ENCODE results near the gene JUN.

JUN gene

GRCh38 chr1:58754683-58755467 is 29.0 kb downstream of the JUN start:
- DNase-seq = no peak

DNA sequence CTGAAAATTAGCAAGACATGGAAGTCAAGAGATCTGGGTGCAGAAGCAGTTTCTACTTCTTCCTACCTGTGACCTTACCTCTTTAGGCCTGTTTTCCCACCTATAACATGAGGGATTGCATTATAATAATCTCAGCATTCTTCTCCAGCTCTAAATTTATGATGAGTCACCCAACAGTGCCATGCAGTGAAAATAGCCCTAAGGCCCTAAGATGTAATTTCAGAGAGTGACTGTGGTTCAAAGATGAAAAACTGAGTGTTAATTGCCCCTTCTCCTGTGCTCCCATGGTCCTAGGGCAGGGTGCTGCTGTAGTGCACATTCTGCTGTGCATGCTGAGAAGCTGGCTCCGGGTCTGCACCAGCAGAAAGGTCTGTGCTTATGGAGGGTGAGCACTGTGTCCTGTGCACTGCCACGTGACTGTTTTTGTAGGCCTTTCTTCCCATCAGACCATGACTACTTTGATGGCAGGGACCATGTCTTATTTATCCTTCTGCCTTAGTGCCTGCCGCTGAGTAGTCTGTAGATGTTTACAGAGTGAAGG is 29.7 kb downstream of the JUN start:
- no peak for DNase-seq

DNA sequence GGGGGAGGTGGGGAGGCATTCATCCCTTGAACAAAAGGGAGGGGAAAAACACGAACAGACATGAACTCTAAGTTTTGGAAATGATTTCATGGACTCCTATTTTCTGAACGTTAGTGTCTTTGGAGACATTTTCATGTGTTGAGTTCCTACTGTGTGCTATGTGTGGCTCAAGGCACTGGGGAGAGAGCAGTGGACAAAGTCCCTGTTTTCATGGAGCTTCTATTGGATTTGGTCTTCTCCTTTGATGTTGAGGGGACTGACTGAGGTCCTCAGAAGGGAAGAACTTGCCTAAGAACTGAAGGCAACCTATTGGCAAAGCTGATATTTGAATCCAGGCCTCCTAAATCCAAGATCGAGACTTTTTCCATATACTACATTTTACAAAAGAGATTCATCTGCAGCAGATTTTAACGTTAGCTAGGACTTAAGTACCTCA is 30.4 kb downstream of the JUN start:
- no peak for DNase-seq

- no peak for DNase-seq
Observed at GRCh38 chr1:58749646-58750045, 34.2 kb downstream of the JUN start.

DNA sequence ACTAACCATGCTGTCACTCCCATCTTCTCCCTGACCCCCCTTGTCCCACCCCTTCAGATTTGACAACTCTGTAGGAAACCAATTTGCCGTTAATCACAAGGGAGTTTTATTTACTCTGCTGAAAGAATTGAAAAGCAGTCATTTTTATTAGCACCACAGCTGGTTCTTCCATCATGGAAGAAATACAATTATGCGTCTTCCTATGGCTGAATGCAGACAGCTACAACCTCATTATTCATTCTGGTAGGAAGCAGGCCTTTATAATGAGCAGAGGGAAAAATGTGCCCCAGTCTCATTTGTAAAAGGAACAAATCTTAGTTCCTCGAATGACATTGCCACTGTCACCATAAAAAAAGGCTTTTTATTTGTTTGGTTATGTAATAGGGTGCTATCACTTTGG is 35.2 kb downstream of the JUN start:
- DNase-seq = peak; percentile 69

DNA sequence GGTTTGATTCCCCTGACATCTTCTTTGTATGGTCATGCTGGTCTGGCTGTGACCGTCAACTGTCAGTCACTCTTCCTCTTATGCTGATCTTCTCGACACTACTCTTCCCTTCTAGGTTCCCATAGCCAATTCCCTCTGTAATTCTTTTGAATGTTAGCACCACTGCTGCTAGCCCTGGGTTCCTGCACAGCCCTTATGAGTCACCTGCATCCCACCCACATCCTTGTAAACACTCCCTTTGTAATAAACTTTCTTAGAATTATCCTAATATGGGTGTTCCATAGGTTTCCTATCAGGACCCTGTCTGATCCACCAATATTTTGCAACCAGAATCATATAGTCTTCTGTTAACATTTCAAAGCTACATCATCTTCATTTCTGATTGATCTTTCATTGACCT is 37.1 kb downstream of the JUN start:
- no peak for DNase-seq

GRCh38 chr1:58746182-58746581 is 37.7 kb downstream of the JUN start:
- no peak for DNase-seq

GRCh38 chr1:58745666-58746065 is 38.2 kb downstream of the JUN start:
- no peak for DNase-seq

DNA sequence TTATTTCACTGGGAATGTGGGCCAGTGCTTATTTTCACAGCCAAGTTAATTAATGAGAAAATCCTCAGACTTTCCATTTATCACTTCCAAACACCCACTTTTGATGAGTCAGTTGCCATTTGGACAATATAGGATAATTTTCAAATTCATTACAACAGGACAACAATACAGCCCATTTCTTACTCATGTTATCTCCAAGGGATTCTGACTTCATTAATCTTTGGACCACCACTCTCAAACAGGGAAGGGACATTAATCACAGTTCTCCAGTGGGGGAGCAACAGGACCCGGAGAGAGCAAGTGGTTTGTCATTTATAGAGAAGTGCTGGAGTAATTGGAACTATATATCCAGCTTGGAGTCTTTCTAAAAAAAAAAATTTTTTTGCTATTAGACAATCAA is 38.7 kb downstream of the JUN start:
- no peak for DNase-seq

DNA sequence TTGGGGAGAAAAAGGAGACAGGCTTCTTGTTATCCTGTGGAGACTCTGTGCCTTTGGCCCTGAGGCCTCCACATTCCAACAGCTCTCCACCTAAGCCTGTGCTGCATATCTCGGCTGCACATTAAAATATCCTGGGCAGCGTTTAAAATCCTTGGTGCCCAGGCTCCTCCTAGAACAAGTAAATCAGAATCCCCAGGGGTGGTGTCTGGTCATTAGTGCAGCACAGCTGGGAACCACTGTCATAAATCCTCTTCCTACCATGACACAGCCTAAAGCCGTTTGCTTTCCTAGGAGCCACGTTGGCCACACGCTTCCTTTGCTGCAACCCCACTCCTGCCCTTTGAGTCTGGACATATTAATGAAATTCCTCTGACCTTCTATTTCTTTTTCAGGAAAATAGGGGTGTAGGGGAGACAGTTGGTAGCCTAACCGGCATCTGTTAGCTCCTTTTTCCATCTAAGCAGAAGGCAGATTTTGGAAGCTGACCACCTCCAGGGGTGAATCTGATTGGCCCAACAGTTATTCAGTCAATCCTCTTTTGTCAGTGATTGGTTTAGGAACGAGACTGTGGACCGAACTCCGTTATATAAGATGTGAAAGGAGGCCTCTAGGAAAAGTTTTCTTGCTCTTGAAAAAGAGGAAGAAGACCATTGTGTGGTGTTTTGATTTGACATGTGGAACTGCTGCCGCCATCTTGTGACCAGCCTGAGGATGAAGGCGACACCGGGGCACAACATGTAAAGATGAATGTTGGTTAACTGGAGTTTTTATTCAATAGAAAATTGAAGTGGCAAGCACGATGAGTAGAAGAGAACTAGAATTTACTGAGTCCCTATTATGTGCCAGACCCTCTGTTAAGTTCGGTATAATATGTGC is 41.9 kb downstream of the JUN start:
- DNase-seq = no peak

- peak; percentile 58 for DNase-seq
Observed at GRCh38 chr1:58739856-58740466, 43.9 kb downstream of the JUN start.

DNA sequence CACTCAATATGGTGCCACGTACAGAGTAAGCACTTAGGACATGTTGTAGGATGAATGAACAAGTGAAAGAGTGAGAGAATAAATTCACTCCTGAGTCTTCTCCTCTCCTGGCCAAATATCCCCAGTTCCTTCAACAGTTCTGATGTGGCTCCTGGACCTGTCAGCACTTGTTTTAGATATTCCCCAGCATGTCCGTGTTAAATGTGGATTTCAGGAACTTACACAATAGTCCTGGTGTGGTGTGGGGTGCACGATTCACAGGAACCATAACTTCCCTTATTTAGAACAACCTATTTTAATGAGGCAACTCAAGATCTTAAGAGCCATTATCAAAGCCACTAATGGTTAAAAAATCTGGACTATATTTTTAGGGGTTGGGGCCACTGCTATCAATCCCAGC is 45.0 kb downstream of the JUN start:
- DNase-seq = no peak

- no peak for DNase-seq
Observed at GRCh38 chr1:58735586-58735985, 48.3 kb downstream of the JUN start.

DNA sequence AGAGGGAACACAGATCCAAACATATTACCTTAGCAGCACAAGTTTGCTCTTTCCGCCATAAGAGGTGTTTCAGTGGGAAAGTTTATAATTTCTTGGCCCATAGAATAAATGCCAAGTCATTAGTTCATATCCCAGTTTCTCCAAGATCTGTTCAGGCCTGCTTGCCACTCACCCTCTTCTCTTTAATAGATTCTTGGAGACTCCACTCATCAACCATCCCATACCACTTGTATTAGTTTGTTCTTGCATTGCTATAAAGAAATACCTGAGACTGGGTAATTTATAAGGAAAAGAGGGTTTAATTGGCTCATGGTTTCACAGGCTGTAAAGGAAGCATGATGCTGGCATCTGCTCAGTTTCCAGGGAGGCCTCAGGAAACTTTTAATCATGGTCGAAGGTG is 49.2 kb downstream of the JUN start:
- DNase-seq = no peak

DNA sequence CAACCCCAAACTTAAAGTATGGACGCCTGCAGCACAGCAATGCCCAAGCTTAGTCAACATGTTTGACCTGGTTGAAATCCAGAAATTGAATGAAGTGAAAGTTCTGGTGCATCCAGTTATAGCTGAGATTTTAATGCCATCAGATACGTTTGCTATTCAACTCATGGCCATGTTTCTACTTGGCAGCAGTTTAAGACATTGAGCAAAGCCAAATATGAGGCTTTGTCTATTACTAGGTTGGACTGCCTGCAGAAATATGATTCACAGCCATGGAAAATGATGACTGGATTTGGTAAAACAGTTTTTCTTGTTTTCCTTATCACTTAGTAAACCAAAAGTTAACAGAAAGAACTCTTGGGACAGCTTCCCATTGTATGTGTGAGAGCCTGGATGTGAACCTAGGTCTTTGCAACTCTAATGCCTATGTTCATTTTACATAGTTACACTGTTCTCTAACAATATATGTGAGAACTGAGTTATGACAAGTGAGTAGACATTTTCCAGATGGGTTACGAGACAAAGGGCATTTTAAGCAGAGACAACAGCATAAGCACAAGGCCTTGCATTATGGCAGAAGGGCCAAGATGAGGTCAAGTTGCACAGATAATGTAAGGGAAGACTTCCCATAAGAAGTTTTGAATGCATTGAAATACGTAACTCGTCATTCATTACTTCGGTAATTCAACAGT is 51.6 kb downstream of the JUN start:
- DNase-seq = no peak

Data from DMS153 (cell line).